ENCODE measurements around the gene ST7L.

ST7L gene

DNA sequence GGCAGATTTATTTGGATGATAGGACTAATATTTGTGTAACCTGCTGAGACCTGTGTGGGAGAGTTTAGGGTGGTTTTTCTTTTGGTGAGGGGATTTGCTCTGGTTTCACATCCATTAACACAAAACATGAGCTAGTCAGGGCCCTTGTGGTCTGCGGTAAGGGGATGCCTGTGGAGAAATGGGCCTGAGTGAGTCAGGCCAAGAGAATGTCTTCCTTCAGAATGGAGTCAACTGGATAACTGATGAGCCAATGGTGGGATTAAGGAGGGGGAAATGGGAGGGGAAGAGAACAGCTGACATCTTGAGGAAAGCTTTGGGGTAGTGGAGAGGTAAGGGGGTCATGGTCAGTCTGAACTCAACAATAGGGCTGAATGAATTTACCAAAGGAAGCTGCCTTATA, 96.3 kb downstream of the ST7L start:
- DNase-seq (no peak), ATAC-seq (ENCODE audit: insufficient read depth, low read depth) (no peak)
- Histone ChIP-seq H3K9me3 (ENCODE audit: insufficient read depth, low read length, severe bottlenecking) (no peaks in the 10 kb centered on the region), H3K4me3 (ENCODE audit: low read depth in 1 of 2, low read length in 2 of 2) (no peak overlapping the region), H3K9ac (ENCODE audit: low read depth, low read length) (no peak overlapping the region), H3K4me1 (ENCODE audit: insufficient read depth, low read length) (no peaks in the 10 kb centered on the region), H3K36me3 (ENCODE audit: insufficient read depth, low read length) (0 out of 2 replicates have a peak, but pooled peaks cover 2% of the 10 kb centered on the region), H3K27me3 (ENCODE audit: insufficient read depth, low read length, poor library complexity) (no peaks in the 10 kb centered on the region), H3K27ac (ENCODE audit: low read length) (no peak overlapping the region), H2AFZ (ENCODE audit: low read depth, low read length) (no peak overlapping the region), H3K4me2 (ENCODE audit: insufficient read depth, low read length) (no peak overlapping the region), H4K20me1 (ENCODE audit: insufficient read depth, low read length) (no peaks in the 10 kb centered on the region), H3K79me2 (ENCODE audit: insufficient read depth, low read length) (no peaks in the 10 kb centered on the region)
- no peak for TF ChIP-seq CTCF (IDR thresholded peaks at IDR 0.05; ENCODE audit: borderline replicate concordance, extremely low read depth, low read length, poor library complexity, severe bottlenecking)
- TF ChIP-seq EZH2 (IDR thresholded peaks at IDR 0.05; ENCODE audit: borderline replicate concordance, low read depth, low read length, severe bottlenecking), result no peak

DNA sequence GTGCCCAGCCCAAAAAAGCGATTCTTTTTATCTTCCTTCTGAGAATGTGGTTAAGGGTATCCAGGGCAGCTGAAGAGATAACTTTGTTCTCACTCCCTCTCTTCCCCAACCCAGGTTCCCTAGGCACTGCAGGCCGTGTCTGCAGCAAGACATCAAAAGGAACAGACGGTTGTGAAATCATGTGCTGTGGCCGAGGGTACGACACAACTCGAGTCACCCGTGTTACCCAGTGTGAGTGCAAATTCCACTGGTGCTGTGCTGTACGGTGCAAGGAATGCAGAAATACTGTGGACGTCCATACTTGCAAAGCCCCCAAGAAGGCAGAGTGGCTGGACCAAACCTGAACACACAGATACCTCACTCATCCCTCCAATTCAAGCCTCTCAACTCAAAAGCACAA, 98.8 kb downstream of the ST7L start:
- Histone ChIP-seq H3K4me1 (ENCODE audit: insufficient read depth, low read length) (no peaks in the 10 kb centered on the region), H3K27me3 (ENCODE audit: insufficient read depth, low read length, poor library complexity) (no peaks in the 10 kb centered on the region), H3K9me3 (ENCODE audit: insufficient read depth, low read length, severe bottlenecking) (no peaks in the 10 kb centered on the region), H3K4me3 (ENCODE audit: low read depth in 1 of 2, low read length in 2 of 2) (no peak overlapping the region), H3K4me2 (ENCODE audit: insufficient read depth, low read length) (no peak overlapping the region), H3K9ac (ENCODE audit: low read depth, low read length) (no peak overlapping the region), H2AFZ (ENCODE audit: low read depth, low read length) (no peak overlapping the region), H3K79me2 (ENCODE audit: insufficient read depth, low read length) (no peaks in the 10 kb centered on the region), H3K27ac (ENCODE audit: low read length) (no peak overlapping the region), H3K36me3 (ENCODE audit: insufficient read depth, low read length) (no peaks in the 10 kb centered on the region), H4K20me1 (ENCODE audit: insufficient read depth, low read length) (no peaks in the 10 kb centered on the region)
- ATAC-seq (ENCODE audit: insufficient read depth, low read depth) (no peak), DNase-seq (no peak)
- TF ChIP-seq CTCF (IDR thresholded peaks at IDR 0.05; ENCODE audit: borderline replicate concordance, extremely low read depth, low read length, poor library complexity, severe bottlenecking) (no peak), EZH2 (IDR thresholded peaks at IDR 0.05; ENCODE audit: borderline replicate concordance, low read depth, low read length, severe bottlenecking) (no peak)

DNA sequence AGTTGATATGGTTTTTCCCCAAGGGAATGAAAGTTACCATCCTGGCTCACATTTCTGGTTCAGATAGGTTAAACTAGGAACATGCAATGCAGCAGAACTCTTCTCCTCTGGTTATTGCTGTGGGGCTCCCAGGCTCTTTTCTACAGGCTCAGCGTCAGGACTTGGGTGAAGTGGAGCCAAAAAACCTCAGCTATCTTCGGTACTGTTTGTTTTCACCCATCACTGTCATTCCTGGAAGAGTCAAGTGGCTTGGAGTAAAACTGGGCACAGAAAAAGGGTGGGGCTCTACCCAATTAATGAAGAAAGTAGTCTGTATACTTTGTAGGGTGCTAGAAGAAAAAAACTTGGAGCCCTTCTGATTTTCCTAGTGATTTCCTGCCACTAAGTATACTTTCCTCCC, 100.8 kb downstream of the ST7L start:
- Histone ChIP-seq H3K27ac (ENCODE audit: low read length) (no peak overlapping the region), H3K4me2 (ENCODE audit: insufficient read depth, low read length) (no peak overlapping the region), H4K20me1 (ENCODE audit: insufficient read depth, low read length) (no peaks in the 10 kb centered on the region), H3K27me3 (ENCODE audit: insufficient read depth, low read length, poor library complexity) (no peaks in the 10 kb centered on the region), H3K79me2 (ENCODE audit: insufficient read depth, low read length) (no peaks in the 10 kb centered on the region), H3K4me1 (ENCODE audit: insufficient read depth, low read length) (no peaks in the 10 kb centered on the region), H3K9ac (ENCODE audit: low read depth, low read length) (no peak overlapping the region), H3K36me3 (ENCODE audit: insufficient read depth, low read length) (no peaks in the 10 kb centered on the region), H3K4me3 (ENCODE audit: low read depth in 1 of 2, low read length in 2 of 2) (no peak overlapping the region), H2AFZ (ENCODE audit: low read depth, low read length) (no peak overlapping the region), H3K9me3 (ENCODE audit: insufficient read depth, low read length, severe bottlenecking) (no peaks in the 10 kb centered on the region)
- no peak for ATAC-seq (ENCODE audit: insufficient read depth, low read depth)
- no peak for TF ChIP-seq EZH2 (IDR thresholded peaks at IDR 0.05; ENCODE audit: borderline replicate concordance, low read depth, low read length, severe bottlenecking)
- TF ChIP-seq CTCF (IDR thresholded peaks at IDR 0.05; ENCODE audit: borderline replicate concordance, extremely low read depth, low read length, poor library complexity, severe bottlenecking), result no peak
- DNase-seq, result no peak

- Histone ChIP-seq H3K4me2 (ENCODE audit: insufficient read depth, low read length) (no peak overlapping the region), H3K27me3 (ENCODE audit: insufficient read depth, low read length, poor library complexity) (no peaks in the 10 kb centered on the region), H3K9me3 (ENCODE audit: insufficient read depth, low read length, severe bottlenecking) (no peaks in the 10 kb centered on the region), H3K27ac (ENCODE audit: low read length) (no peak overlapping the region), H4K20me1 (ENCODE audit: insufficient read depth, low read length) (no peaks in the 10 kb centered on the region), H3K4me1 (ENCODE audit: insufficient read depth, low read length) (no peaks in the 10 kb centered on the region), H3K36me3 (ENCODE audit: insufficient read depth, low read length) (no peaks in the 10 kb centered on the region), H3K9ac (ENCODE audit: low read depth, low read length) (no peak overlapping the region), H3K4me3 (ENCODE audit: low read depth in 1 of 2, low read length in 2 of 2) (no peak overlapping the region), H3K79me2 (ENCODE audit: insufficient read depth, low read length) (no peaks in the 10 kb centered on the region), H2AFZ (ENCODE audit: low read depth, low read length) (no peak overlapping the region)
- no peak for DNase-seq
- no peak for TF ChIP-seq EZH2 (IDR thresholded peaks at IDR 0.05; ENCODE audit: borderline replicate concordance, low read depth, low read length, severe bottlenecking)
- TF ChIP-seq CTCF (IDR thresholded peaks at IDR 0.05; ENCODE audit: borderline replicate concordance, extremely low read depth, low read length, poor library complexity, severe bottlenecking), result no peak
- no peak for ATAC-seq (ENCODE audit: insufficient read depth, low read depth)
Observed at GRCh38 chr1:112517646-112518045, 101.3 kb downstream of the ST7L start.
